Raji (cell line): ENCODE results near the gene STT3A.

ENCODE experiments used
- POLR2A ChIP-seq: IDR thresholded peaks from 2 replicates; pipeline ENCODE4 v1.6.1; 2011; ENCODE audit warnings: low read depth, low read length, control low read depth; ENCODE audit not compliant: insufficient read depth

Gene STT3A

GRCh38 chr11:125625225-125625629, 32.6 kb downstream of the STT3A start:
- TF ChIP-seq POLR2A: no peak

- TF ChIP-seq POLR2A: peak; percentile 92
These were observed 33.1 kb downstream of the STT3A start for GRCh38 chr11:125625630-125626287.

GRCh38 chr11:125626288-125626950, 33.8 kb downstream of the STT3A start:
- TF ChIP-seq POLR2A: no peak

GRCh38 chr11:125627236-125627910, 34.7 kb downstream of the STT3A start:
- no peak for TF ChIP-seq POLR2A

- no peak for TF ChIP-seq POLR2A
These were observed 45.2 kb downstream of the STT3A start for GRCh38 chr11:125637840-125638239.

- no peak for TF ChIP-seq POLR2A
These were observed 45.7 kb downstream of the STT3A start for GRCh38 chr11:125638315-125638714.

- no peak for TF ChIP-seq POLR2A
These were observed 53.2 kb downstream of the STT3A start for GRCh38 chr11:125645871-125646270.

- TF ChIP-seq POLR2A: no peak
These were observed 57.0 kb downstream of the STT3A start for GRCh38 chr11:125649465-125650166.

GRCh38 chr11:125662689-125663088, 70.0 kb downstream of the STT3A start:
- TF ChIP-seq POLR2A: no peak

- TF ChIP-seq POLR2A: no peak
These were observed 71.3 kb downstream of the STT3A start for GRCh38 chr11:125663910-125664309.

GRCh38 chr11:125667151-125667550, 74.5 kb downstream of the STT3A start:
- TF ChIP-seq POLR2A: no peak

GRCh38 chr11:125670172-125670571, 77.5 kb downstream of the STT3A start:
- no peak for TF ChIP-seq POLR2A

- TF ChIP-seq POLR2A: no peak
These were observed 78.9 kb downstream of the STT3A start for GRCh38 chr11:125671561-125671960.
